HG03196 (cell line): ENCODE measurements around the gene CCSER2.
A peak's percentile ranks its signal among the peaks of the same experiment; 100 is the strongest.
"Not testable (repeated sequence)": the region's sequence is repeated elsewhere in the genome, so short reads cannot be mapped to it uniquely, and the experiment has no call there.

ENCODE experiments used
- ATAC-seq: cut with Tn5 transposase; IDR thresholded peaks from one replicate; pipeline ENCODE4 v1.9.1; 2021; ENCODE audit not compliant: unreplicated experiment

CCSER2 gene

DNA sequence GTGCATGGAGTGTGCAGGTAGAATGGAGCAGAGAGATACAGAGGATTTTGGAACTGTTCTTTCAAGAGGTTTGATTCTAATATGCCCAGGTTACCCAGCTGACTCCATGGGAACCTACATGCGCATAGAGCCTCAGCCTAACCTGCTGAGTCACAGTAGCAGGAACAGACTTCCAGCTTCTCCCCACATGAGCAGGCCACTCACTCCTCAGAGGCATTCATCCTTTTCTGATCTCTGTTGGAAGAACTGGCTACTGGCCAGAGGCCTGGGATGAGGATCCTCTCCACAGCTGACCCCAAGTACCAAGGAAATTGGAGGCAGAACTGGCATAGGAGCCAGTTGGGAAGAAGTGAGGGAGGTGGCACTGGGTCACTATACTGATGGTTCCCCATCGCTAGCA lies 17.9 kb upstream of the CCSER2 start:
- no peak for ATAC-seq

DNA sequence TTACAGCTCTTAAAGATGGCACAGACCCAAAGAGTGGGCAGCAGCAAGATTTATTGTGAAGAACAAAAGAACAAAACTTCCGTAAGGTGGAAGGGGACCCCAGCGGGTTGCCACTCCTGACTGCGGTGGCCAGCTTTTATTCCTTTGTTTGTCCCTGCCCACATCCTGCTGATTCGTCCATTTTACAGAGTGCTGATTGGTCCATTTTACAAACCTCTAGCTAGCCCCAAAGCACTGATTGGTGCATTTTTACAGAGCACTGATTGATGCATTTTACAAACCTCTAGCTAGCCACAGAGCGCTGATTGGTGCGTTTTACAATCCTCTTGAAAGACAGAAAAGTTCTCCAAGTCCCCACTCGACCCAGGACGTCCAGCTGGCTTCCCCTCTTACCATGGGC lies 16.8 kb upstream of the CCSER2 start:
- no peak for ATAC-seq

DNA sequence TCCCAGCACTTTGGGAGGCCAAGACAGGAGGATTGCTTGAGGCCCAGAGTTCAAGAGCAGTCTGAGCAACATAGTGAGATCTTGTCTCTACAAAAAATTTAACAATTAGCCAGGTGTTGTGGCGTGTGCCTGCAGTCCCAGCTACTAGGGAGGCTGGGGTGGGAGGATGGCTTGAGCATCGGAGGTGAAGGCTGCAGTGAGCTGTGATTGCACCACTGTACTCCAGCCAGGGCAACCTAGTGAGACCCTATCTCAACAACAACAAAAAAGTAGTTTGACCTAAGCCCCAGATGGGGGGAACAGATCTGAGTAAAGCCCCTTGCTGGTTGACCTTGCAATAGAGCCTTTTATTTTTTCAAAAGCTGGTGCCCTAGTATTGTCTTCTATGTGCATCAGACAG lies 15.6 kb upstream of the CCSER2 start:
- ATAC-seq, result no peak

DNA sequence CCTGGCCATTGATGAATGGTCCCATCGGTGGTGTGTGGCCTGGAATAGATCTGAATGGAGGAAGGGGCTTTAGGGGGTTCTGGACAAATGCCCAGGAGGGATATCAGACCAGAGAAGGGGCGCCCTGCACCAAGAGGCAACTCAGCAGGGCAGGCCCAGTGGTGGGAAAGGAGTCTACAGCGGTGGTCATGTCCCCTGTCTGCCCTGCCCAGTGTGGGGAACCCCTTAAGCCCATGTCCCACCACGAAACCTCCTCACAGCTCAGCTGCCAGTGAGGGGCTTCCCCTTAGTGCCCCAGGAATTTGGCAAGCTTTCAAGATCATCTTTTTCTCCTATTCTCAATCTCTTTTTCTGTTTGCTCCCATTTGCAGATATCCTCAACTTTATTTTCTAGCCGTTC lies 14.1 kb upstream of the CCSER2 start:
- no peak for ATAC-seq

DNA sequence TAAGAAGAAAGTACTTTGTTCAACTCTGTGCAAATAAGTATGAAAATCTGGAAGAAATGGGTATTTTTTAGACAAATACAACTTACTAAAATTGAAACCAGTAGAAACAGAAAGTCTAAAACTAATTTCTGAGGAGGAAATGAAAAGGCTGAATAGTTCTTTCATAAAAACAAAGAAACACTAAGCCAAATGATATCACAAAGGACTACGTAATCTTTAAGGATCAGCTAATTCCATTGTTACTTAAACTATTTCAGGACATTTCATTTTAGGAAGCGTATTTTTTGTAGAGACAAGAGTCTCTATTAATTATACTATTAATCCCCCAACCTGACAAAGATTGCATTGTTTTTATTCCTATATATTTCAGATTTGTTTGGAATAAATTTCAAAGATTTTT lies 11.2 kb upstream of the CCSER2 start:
- no peak for ATAC-seq

DNA sequence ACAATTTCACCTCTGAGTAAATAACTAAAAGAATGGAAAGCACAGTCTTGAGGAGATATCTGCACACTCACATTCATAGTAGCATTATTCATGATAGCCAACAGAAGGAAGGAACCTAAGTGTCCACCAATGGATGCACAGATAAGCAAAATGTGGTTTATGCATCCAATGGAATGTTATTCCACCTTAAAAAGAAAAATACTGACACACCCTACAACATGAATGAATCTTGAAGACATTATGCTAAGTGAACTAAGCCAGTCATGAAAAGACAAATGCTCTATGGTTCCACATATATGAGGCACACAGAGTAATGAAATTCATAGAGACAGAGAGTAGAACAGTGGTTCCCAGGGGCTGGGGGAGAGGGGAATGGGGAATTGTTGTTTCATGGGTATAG lies 6.5 kb upstream of the CCSER2 start:
- no peak for ATAC-seq

DNA sequence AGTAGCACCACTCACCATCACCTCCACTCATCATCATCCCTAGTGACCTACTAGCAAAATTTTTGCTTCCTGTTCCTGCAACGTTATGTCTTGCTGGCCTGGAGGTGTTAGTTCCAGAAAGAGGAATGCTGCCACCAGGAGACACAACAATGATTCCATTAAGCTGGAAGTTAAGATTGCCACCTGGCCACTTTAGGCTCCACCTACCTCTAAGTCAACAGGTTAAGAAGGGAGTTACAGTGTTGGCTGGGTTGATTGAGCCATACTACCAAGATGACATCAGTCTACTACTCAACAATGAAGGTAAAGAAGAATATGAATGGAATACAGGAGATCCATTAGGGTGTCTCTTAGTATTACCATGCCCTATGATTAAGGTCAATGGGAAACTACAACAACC lies 4.8 kb upstream of the CCSER2 start:
- ATAC-seq, result not testable (repeated sequence)

DNA sequence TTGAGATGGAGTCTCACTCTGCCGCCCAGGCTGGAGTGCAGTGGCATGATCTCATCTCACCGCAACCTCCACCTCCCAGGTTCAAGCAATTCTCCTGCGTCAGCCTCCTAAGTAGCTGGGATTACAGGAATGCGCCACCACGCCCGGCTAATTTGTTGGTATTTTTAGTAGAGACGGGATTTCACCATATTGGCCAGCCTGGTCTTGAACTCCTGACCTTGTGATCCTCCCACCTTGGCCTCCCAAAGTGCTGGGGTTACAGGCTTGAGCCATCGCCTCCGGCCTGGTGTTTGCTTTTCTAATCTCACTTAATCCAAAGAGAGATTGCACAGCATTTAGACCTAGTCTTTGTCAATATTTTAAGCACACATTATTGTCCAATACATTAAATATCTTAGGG lies 1.4 kb upstream of the CCSER2 start:
- not testable (repeated sequence) for ATAC-seq

DNA sequence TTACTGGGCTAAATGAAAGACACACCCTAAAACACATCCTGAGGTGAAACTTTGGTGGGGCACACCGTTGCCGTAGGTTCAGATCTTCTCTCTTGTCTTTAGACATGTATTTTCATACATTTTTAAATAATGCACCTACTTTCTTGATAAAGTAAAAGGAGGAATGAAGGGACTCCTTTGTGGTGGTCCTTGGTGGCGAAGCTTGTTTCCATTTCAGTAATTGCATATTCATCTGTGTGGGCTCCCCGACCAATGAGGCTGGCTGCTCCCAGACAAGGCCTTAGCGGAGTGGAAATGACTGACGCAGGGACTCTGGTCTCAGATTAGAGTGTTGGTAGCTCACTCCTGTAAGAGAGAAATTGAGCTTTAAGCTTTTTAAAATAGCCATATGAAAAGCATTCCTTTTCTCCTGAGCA lies 815 bp downstream of the CCSER2 start:
- ATAC-seq, result no peak

DNA sequence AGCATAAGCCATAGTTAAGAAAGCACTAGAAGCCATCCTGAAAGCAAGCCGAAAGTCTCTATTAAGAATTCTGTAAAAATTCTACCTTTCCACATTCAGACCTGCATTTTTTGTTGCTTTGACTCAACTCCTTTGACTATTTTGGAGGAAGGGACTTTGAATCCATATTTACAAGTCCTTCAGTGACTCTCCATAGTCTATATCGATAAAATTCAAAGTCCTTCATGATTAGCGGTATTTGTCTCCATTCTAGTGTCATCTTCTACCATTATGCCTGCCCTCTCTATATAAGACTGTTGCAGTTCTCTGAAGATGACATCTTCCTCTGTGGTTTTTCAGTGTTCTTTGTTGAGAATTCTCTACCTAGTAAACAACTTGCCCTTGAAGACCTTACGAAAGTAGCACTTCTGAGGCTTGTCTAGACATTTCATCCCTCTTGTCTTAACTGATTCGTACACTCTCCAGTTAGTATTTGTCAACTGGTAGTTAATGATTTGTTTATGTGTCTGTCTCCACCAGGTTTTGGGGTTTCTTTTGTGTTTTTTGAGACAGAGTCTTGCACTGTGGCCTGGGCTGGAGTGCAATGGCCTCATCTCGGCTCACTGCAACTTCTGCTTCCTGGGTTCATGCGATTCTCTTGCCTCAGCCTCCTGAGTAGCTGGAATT lies 1.7 kb downstream of the CCSER2 start:
- peak; percentile 62 for ATAC-seq

DNA sequence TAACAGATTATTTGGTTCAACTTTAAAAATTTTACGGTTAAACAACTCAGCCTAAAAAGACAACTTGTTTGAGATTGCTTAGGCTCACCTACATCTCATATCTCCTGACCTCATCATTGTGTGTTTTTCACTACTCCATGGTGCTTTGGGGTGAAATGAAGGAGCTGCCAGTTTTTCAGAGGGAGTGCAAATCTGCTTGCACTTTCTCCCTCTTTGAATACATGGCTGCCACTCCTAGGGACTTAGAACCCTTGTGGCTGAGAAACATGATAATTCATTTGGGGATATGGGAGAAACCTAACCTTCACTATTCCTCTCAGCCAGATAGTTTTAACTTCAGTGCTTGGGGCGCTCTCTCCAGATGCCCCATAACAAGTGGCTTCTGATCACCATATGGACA lies 2.7 kb downstream of the CCSER2 start:
- no peak for ATAC-seq

DNA sequence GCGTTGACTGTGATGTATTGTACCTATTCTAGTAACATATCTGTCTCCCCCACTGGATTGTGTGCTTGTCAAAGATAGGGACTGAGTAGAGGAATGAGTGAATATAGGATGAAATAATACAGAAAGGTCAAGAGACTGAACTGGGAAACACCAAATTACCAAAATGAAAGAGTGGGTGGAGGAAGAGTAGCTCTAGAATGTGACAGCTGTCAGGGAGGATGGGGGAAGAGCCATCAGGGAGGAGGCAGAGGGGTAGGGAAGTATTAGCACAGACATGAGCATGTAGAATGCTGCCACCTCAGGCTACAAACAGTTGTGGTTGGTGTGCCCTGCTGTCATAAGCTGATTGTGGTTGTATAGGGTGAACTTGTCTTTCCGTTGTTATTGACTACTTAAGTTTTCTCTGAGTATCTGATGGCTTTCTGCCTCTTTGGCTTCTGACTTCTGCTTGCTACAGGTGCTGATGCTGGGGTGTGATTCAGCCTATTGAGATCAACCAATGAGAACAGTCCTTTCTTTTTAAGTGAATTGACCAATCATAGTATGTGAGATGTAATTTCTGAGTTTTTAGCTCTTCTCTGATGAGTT lies 5.6 kb downstream of the CCSER2 start:
- peak; percentile 33 for ATAC-seq

DNA sequence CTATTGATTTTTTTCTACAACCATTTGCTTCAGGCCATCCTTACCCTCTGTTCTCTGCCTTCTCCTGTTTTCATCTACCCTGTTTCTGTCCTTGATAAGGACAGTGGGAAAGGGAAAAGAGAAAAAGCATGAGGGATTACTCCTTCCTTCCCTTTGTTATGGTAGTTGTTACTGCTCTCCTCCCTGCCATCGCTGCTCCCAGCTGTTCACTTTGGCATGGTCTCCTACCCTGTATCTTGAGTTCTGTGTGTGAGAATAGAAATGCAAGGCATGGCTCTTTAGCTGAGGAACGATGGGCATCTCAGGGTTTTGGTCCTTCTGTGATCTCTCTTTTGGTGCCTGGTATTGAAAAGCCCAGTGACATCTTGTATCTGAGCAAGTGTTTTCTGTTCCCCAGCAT lies 6.4 kb downstream of the CCSER2 start:
- no peak for ATAC-seq

DNA sequence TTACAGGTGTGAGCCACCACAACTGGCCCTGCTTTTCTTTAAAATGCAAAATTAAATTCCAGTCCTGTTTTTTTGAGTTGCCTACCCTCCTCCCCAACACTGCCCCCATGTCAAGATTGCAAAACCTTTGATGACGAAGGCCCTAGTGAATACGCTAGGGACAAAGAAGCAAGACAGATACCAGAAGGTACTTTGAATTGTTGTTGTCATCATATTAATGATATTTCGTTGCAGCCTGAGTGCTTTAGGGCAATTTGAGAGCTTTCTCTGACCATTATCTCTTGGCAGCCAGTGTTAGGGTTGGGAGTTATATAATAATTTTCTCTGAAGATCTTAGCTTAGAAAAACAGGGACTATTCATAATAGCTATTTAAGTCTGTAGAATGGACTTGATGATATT lies 7.1 kb downstream of the CCSER2 start:
- ATAC-seq, result no peak

DNA sequence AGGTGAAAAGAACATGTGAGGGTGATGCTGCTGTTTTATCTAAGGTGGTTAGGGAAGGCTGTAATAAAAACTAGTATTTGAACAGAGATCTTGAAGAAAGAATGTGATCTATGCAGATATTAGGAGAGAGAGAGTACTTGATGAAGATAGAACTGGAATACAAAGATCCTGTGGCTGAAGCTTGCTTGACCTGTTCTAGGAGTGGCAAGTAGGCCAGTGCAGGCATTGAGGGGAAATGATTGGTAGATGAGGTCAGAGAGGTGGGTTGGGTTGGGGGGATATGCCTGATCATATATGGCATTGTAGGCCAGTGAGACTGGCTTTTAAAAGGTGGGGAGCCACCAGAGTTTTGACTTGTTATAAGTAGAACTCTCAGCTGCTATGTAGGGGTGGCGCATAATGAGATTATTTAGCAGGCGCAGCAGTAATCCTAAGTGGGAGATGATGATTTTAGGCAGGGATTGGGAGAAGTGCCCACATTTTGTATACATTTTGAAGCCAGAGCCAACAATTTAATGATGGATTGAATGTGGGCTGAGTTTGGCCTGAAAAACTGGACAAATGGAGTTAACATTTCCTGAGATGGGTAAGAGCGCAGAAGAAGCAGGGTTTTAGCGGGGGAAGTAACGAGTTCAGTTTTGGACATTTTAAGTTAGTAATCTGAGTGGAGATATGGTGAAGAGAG lies 8.2 kb downstream of the CCSER2 start:
- no peak for ATAC-seq

DNA sequence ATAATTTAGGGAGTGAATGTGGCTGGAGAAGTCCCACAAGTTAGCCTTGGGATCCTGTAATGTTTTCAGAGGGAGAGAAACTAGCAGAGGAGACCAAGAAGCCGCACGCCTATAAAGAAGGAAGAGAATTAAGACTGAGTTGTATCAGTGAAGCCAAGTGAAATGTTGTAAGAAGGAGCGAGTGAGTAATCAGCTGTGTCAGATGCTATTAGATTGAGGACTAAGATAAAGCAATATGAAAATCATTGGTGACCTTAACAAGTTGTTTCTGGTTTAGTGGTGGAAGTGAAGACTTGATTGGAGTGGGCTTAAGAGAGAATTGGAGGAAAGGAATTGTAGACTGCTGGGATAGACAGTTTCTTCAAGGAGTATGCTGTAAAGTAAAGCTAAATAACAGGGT lies 8.8 kb downstream of the CCSER2 start:
- ATAC-seq, result no peak

DNA sequence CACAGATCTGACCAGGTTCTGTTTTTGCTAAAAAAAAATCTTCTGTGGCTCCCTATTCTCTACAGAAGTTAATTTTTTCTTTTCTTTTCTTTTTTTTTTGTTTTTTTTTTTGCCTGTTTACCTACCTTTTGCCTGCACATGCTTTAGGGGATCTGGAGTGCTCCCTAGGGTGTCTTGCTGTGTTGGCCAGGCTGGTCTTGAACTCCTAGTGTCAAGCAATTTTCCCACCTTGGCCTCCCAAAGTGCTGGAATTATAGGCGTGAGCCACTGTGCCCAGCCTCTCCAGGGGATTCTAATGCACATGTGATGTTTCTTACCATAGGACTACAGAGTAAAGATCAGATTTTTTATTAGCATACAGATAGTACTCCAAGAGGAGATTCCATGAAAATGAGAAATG lies 10.6 kb downstream of the CCSER2 start:
- ATAC-seq, result no peak

DNA sequence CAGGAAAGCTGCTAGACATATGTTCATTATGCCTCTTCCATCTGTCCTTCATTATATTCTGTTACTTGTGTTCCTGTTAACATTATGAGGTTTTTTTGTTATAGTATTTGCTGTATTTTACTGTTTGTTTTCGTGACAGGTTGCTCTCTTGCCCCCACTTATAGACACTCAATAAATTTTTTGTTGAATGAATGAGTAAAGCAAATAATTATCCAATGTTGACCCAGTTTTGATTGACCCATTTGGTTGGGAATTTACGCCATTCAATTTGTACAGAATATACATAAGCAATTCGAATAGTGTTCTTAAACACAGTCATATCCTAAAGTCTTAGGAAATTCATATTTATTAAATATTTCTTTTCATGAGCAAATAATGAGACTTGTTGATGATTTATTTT lies 11.8 kb downstream of the CCSER2 start:
- ATAC-seq, result no peak

DNA sequence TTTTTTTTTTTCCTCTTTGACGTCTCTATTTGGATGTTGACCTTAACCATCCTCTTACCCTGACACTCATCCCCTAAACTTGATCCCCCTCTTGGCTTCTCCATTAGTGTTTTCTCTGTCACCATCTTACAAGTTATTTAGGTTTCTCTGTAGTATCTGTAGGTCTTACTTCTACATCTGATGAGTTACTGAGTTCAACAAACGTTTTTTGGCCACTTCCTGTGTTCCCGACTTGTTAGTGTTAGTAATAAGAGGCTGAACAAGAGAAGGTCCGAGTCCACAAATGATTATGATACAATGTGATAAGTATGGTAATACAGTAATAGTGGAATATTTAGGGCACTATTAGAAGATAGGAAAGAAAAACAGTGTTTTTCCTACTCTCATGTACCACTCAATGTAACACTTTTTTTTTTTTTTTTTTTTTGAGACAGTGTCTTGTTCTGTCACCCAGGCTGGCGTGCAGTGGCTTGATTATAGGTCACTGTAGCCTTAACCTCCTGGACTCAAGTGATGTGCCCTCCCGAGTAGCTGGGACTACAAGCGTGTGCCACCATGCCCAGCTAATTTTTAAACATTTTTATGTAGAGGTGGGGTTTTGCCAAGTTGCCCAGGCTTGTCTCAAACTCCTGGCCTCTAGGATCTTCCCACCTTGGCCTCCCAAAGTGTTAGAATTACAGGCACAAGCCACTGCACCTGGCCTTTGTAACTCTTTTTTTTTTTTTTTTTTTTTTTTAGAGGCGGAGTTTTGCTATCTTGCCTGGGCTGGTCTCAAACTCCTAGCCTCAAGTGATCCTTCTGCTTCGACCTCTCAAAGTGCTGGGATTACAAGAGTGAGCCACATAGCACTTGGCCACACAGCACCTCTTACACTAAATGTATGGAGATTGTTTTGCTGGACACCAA lies 12.5 kb downstream of the CCSER2 start:
- ATAC-seq, result no peak

DNA sequence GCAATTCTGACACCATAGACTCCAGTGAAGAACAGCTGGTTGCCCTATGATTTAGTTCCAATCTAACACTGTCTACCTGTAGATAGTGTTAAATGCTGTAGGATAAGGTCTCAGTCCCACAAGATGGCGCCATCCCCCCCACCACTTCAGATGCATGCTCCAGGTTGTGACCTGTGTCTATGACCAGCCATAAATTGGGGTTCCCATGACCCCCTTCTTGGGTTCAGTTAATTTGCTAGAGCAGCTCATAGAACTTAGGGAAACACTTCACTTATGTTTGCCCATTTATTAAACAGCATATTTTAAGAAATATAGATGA lies 13.1 kb downstream of the CCSER2 start:
- no peak for ATAC-seq

DNA sequence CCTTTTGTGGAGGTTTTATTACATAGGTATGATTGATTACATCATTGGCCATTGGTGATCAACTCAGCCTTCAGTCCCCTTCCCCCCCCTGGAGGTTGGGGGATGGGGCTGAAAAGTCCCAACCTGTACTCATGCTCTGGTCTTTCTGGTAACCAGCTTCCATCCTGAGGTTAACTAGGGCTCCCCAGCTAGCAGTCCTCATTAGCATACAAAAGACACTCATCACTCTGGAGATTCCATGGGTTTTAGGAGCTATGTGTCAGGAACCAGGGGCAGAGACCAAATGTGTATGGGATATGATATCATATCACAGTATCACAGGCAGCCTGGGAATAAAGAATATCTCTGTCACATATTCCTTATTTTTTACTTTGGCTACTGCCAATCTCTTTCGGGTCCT lies 13.6 kb downstream of the CCSER2 start:
- ATAC-seq, result no peak

DNA sequence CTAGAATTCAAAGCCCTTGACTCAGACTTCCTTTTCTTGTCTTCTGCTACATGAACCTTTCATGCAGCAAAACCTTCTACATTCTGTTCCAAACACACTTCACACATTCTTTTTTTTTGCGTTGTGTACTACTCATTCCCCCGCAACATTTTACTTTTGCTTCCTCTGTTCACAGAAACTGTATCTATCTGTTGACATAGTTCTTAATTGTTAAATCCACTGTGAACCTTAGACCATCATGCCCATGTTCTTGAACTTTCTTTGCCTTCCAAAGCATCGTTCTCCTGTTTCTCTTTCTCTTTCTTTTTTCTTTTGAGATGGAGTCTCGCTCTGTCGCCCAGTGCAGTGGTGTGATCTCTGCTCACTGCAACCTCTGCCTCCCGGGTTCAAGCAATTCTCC lies 14.2 kb downstream of the CCSER2 start:
- ATAC-seq, result no peak
